ENCODE results near the gene LCN1. TPM values are rescaled to one million over a fixed set of nuclear protein-coding genes. Genes with fewer than 3 reads are reported as not detected.

The LCN1 gene
- total and polyA plus RNA-seq, 2 donors = 0.19 to 1.2 TPM

- no peaks in the 10 kb centered on the region for H3K36me3 ChIP-seq (ENCODE audit: control insufficient read depth in 2 of 2, insufficient read depth in 2 of 2, low read length in 1 of 2)
- no peaks in the 10 kb centered on the region for H3K9me3 ChIP-seq (ENCODE audit: control insufficient read depth in 2 of 2, insufficient read depth in 1 of 2, low read length in 1 of 2)
- peaks cover 3 to 11% of the 10 kb centered on the region in 2 donors for H3K4me1 ChIP-seq (ENCODE audit: control insufficient read depth in 2 of 2, insufficient read depth in 2 of 2, low read length in 2 of 2)
- no peak for DNase-seq (ENCODE audit: low read depth in 6 of 9, low spot score in 9 of 9)
- H3K4me3 ChIP-seq (ENCODE audit: low read length in 2 of 2) = no peak overlapping the region
- H3K27ac ChIP-seq (ENCODE audit: low read depth in 1 of 2, low read length in 1 of 2) = no peak overlapping the region
- 94% methylated on average over 30 of the region's 30 CpGs for WGBS
- peaks cover 0 to 22% of the 10 kb centered on the region in 2 donors for H3K27me3 ChIP-seq (ENCODE audit: control insufficient read depth in 2 of 2, insufficient read depth in 1 of 2, low read length in 1 of 2)
These were observed 26.3 kb upstream of the LCN1 start for GRCh38 chr9:135494791-135495559.

- Histone ChIP-seq H3K9me3 (ENCODE audit: control insufficient read depth in 2 of 2, insufficient read depth in 1 of 2, low read length in 1 of 2) (no peaks in the 10 kb centered on the region), H3K36me3 (ENCODE audit: control insufficient read depth in 2 of 2, insufficient read depth in 2 of 2, low read length in 1 of 2) (peaks cover 7 to 14% of the 10 kb centered on the region in 2 donors), H3K4me1 (ENCODE audit: control insufficient read depth in 2 of 2, insufficient read depth in 2 of 2, low read length in 2 of 2) (peaks cover 10 to 16% of the 10 kb centered on the region in 2 donors), H3K4me3 (ENCODE audit: low read length in 2 of 2) (no peak overlapping the region), H3K27me3 (ENCODE audit: control insufficient read depth in 2 of 2, insufficient read depth in 1 of 2, low read length in 1 of 2) (peaks cover 0 to 22% of the 10 kb centered on the region in 2 donors), H3K27ac (ENCODE audit: low read depth in 1 of 2, low read length in 1 of 2) (no peak overlapping the region)
- no peak for DNase-seq (ENCODE audit: low read depth in 6 of 9, low spot score in 9 of 9)
- WGBS = 90% methylated on average over 15 of the region's 15 CpGs
These were observed 22.7 kb upstream of the LCN1 start for GRCh38 chr9:135498381-135499126.

GRCh38 chr9:135499326-135500070 lies 21.7 kb upstream of the LCN1 start:
- peaks cover 16 to 23% of the 10 kb centered on the region in 2 donors for H3K36me3 ChIP-seq (ENCODE audit: control insufficient read depth in 2 of 2, insufficient read depth in 2 of 2, low read length in 1 of 2)
- DNase-seq (ENCODE audit: low read depth in 6 of 9, low spot score in 9 of 9) = peak; percentile 45 to 91 (median 83)
- H3K4me1 ChIP-seq (ENCODE audit: control insufficient read depth in 2 of 2, insufficient read depth in 2 of 2, low read length in 2 of 2) = peaks cover 10 to 16% of the 10 kb centered on the region in 2 donors
- no peak overlapping the region for H3K27ac ChIP-seq (ENCODE audit: low read depth in 1 of 2, low read length in 1 of 2)
- WGBS = under 1% methylated on average over 58 of the region's 58 CpGs
- peak overlapping the region; percentile 83 to 92 for H3K4me3 ChIP-seq (ENCODE audit: low read length in 2 of 2)
- H3K27me3 ChIP-seq (ENCODE audit: control insufficient read depth in 2 of 2, insufficient read depth in 1 of 2, low read length in 1 of 2) = peaks cover 0 to 22% of the 10 kb centered on the region in 2 donors
- no peaks in the 10 kb centered on the region for H3K9me3 ChIP-seq (ENCODE audit: control insufficient read depth in 2 of 2, insufficient read depth in 1 of 2, low read length in 1 of 2)

- H3K27ac ChIP-seq (ENCODE audit: low read depth in 1 of 2, low read length in 1 of 2) = no peak overlapping the region
- H3K4me1 ChIP-seq (ENCODE audit: control insufficient read depth in 2 of 2, insufficient read depth in 2 of 2, low read length in 2 of 2) = peaks cover 10 to 16% of the 10 kb centered on the region in 2 donors
- H3K27me3 ChIP-seq (ENCODE audit: control insufficient read depth in 2 of 2, insufficient read depth in 1 of 2, low read length in 1 of 2) = peaks cover 0 to 22% of the 10 kb centered on the region in 2 donors
- DNase-seq (ENCODE audit: low read depth in 6 of 9, low spot score in 9 of 9) = peak in 4 of 9 donors; percentile 17 to 57 (median 42)
- H3K36me3 ChIP-seq (ENCODE audit: control insufficient read depth in 2 of 2, insufficient read depth in 2 of 2, low read length in 1 of 2) = peaks cover 21 to 29% of the 10 kb centered on the region in 2 donors
- peak overlapping the region; percentile 83 to 92 for H3K4me3 ChIP-seq (ENCODE audit: low read length in 2 of 2)
- no peaks in the 10 kb centered on the region for H3K9me3 ChIP-seq (ENCODE audit: control insufficient read depth in 2 of 2, insufficient read depth in 1 of 2, low read length in 1 of 2)
- under 1% methylated on average over 29 of the region's 29 CpGs for WGBS
These were observed 21.1 kb upstream of the LCN1 start for GRCh38 chr9:135500071-135500524.

- under 1% methylated on average over 92 of the region's 92 CpGs for WGBS
- DNase-seq (ENCODE audit: low read depth in 6 of 9, low spot score in 9 of 9) = peak; percentile 52 to 90 (median 73)
- peaks cover 21 to 31% of the 10 kb centered on the region in 2 donors for H3K36me3 ChIP-seq (ENCODE audit: control insufficient read depth in 2 of 2, insufficient read depth in 2 of 2, low read length in 1 of 2)
- H3K4me1 ChIP-seq (ENCODE audit: control insufficient read depth in 2 of 2, insufficient read depth in 2 of 2, low read length in 2 of 2) = peaks cover 10 to 16% of the 10 kb centered on the region in 2 donors
- H3K4me3 ChIP-seq (ENCODE audit: low read length in 2 of 2) = peak within 1 kb of the TSS; percentile 83 to 92
- no peak within 1 kb of the TSS for H3K27ac ChIP-seq (ENCODE audit: low read depth in 1 of 2, low read length in 1 of 2)
- no peaks in the 10 kb centered on the region for H3K9me3 ChIP-seq (ENCODE audit: control insufficient read depth in 2 of 2, insufficient read depth in 1 of 2, low read length in 1 of 2)
- H3K27me3 ChIP-seq (ENCODE audit: control insufficient read depth in 2 of 2, insufficient read depth in 1 of 2, low read length in 1 of 2) = peaks cover 0 to 21% of the 10 kb centered on the region in 2 donors
These were observed 20.5 kb upstream of the LCN1 start, which contains the start of gene MRPS2 for GRCh38 chr9:135500525-135501260. Gene MRPS2 (plus strand): TSS chr9:135500682. CDS start chr9:135500711, 29 bp downstream.

GRCh38 chr9:135501261-135502167 lies 19.7 kb upstream of the LCN1 start:
- Histone ChIP-seq H3K4me3 (ENCODE audit: low read length in 2 of 2) (peak overlapping the region; percentile 83 to 92), H3K36me3 (ENCODE audit: control insufficient read depth in 2 of 2, insufficient read depth in 2 of 2, low read length in 1 of 2) (peaks cover 21 to 31% of the 10 kb centered on the region in 2 donors), H3K27me3 (ENCODE audit: control insufficient read depth in 2 of 2, insufficient read depth in 1 of 2, low read length in 1 of 2) (peaks cover 0 to 20% of the 10 kb centered on the region in 2 donors), H3K9me3 (ENCODE audit: control insufficient read depth in 2 of 2, insufficient read depth in 1 of 2, low read length in 1 of 2) (no peaks in the 10 kb centered on the region), H3K27ac (ENCODE audit: low read depth in 1 of 2, low read length in 1 of 2) (no peak overlapping the region), H3K4me1 (ENCODE audit: control insufficient read depth in 2 of 2, insufficient read depth in 2 of 2, low read length in 2 of 2) (peaks cover 10 to 16% of the 10 kb centered on the region in 2 donors)
- WGBS = 55% methylated on average over 38 of the region's 38 CpGs
- DNase-seq (ENCODE audit: low read depth in 6 of 9, low spot score in 9 of 9) = peak in 1 of 9 donors; percentile 4

- Histone ChIP-seq H3K9me3 (ENCODE audit: control insufficient read depth in 2 of 2, insufficient read depth in 1 of 2, low read length in 1 of 2) (peaks cover 0 to under 1% of the 10 kb centered on the region in 2 donors), H3K4me1 (ENCODE audit: control insufficient read depth in 2 of 2, insufficient read depth in 2 of 2, low read length in 2 of 2) (peaks cover 10 to 16% of the 10 kb centered on the region in 2 donors), H3K27me3 (ENCODE audit: control insufficient read depth in 2 of 2, insufficient read depth in 1 of 2, low read length in 1 of 2) (peaks cover 0 to 20% of the 10 kb centered on the region in 2 donors), H3K36me3 (ENCODE audit: control insufficient read depth in 2 of 2, insufficient read depth in 2 of 2, low read length in 1 of 2) (peaks cover 21 to 31% of the 10 kb centered on the region in 2 donors), H3K27ac (ENCODE audit: low read depth in 1 of 2, low read length in 1 of 2) (no peak overlapping the region), H3K4me3 (ENCODE audit: low read length in 2 of 2) (no peak overlapping the region)
- 94% methylated on average over 15 of the region's 15 CpGs for WGBS
- no peak for DNase-seq (ENCODE audit: low read depth in 6 of 9, low spot score in 9 of 9)
These were observed 18.9 kb upstream of the LCN1 start for GRCh38 chr9:135502168-135502872.
